BJ (cell line): ENCODE data around the gene S100A7A. TPM values are rescaled to one million over a fixed set of nuclear protein-coding genes. Genes with fewer than 3 reads are reported as not detected.
"Not testable (repeated sequence)": the region's sequence is repeated elsewhere in the genome, so short reads cannot be mapped to it uniquely, and the experiment has no call there.

Source experiments
- CTCF ChIA-PET: fragments of 350-600 bp; formaldehyde crosslinking; extraction: SDS; loops from one replicate; lab custom pipeline; 2021; ENCODE audit warnings: antibody characterized with exemption, inconsistent platforms; lab: Yijun Ruan, JAX
- POLR2A ChIA-PET: fragments of 300-600 bp; sonication (Branson Sonifier 250); formaldehyde crosslinking; extraction: SDS; loops from one replicate; lab custom pipeline; 2021; ENCODE audit warnings: antibody characterized with exemption; lab: Charles Lee
- DNase-seq: peaks from one replicate; pipeline ENCODE4 v3.0.0-alpha.2; 2011; ENCODE audit warnings: low read depth
- H3K27me3 ChIP-seq: 2 replicates; pipeline ENCODE4 v1.6.0; 2011; ENCODE audit warnings: low read length; ENCODE audit not compliant: control insufficient read depth, insufficient read depth
- H3K36me3 ChIP-seq: 2 replicates; pipeline ENCODE4 v1.5.1; 2011; ENCODE audit warnings: low read length; ENCODE audit not compliant: control insufficient read depth, insufficient read depth
- H3K4me3 ChIP-seq: 2 replicates; pipeline ENCODE4 v1.5.1; 2011; ENCODE audit warnings: low read depth, mild to moderate bottlenecking, control low read depth, low read length
- polyA plus RNA-seq: library from polyadenylated mRNA; depleted of rRNA; stranded (reverse); fragments of >200 nt; gene quantifications from 2 replicates; pipeline ENCODE4 v1.2.3, GENCODE V29; 2011
- TF ChIP-seq, protein P1 (sequence below): IDR thresholded peaks from 2 replicates; pipeline ENCODE4 v1.5.1; 2011; ENCODE audit warnings: low read depth, mild to moderate bottlenecking, control low read depth, inconsistent platforms, low read length, moderate library complexity; ENCODE audit not compliant: insufficient read depth

The S100A7A gene
- polyA plus RNA-seq, 1 experiment = not detected

DNA sequence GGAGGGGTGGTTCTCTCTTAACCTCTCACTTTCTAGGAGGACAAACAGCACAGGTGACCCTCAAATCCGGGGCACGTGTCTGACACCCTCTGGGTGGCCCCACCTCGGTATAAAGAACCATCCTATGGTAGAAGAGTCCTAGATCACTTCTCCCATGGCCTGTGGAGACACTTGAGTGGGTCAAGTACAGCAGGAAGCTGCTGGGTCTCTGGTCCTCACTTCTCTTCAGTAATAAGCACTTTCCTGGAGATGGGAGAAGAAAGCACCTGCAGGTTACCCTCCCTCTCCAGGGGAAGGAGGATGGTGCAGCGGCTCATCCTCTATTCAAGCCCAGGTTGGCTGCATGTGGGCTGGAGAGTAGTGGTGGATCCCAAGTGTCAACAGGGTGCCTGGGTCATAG lies 27.2 kb downstream of the S100A7A start:
- CTCF ChIA-PET = no interaction called here

DNA sequence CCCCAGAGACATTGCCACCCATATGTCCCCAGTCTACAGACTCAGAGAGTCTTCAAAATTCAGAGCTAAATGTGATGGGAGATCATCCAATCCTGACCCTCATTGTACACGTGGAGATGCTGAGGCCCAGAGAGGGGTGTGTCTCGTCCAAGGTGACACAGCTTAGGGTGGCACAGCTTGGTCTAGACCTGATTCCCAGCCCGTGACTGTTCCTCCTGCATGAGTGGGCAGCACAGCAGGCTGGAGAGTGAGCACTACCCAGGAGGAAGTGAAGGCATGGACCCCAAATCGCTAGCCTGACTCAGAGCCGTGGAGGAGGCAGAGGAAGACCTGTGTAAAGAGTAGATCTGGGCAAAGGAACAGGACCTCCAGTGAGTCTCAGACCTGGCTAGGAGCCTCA lies 27.8 kb downstream of the S100A7A start:
- Histone ChIP-seq H3K36me3 (no peaks in the 10 kb centered on the region), H3K27me3 (peaks cover 3% of the 10 kb centered on the region; the same call in 1 of the 2 replicates), H3K4me3 (no peak overlapping the region)
- TF ChIP-seq, protein P1, sequence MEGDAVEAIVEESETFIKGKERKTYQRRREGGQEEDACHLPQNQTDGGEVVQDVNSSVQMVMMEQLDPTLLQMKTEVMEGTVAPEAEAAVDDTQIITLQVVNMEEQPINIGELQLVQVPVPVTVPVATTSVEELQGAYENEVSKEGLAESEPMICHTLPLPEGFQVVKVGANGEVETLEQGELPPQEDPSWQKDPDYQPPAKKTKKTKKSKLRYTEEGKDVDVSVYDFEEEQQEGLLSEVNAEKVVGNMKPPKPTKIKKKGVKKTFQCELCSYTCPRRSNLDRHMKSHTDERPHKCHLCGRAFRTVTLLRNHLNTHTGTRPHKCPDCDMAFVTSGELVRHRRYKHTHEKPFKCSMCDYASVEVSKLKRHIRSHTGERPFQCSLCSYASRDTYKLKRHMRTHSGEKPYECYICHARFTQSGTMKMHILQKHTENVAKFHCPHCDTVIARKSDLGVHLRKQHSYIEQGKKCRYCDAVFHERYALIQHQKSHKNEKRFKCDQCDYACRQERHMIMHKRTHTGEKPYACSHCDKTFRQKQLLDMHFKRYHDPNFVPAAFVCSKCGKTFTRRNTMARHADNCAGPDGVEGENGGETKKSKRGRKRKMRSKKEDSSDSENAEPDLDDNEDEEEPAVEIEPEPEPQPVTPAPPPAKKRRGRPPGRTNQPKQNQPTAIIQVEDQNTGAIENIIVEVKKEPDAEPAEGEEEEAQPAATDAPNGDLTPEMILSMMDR = no peak
- no peak for DNase-seq
- CTCF ChIA-PET = no interaction called here
- POLR2A ChIA-PET = no interaction called here

More for the DNA sequence above, 27.2 kb downstream of the S100A7A start:
- H3K36me3 ChIP-seq = no peaks in the 10 kb centered on the region
- no peak for DNase-seq
- POLR2A ChIA-PET = no interaction called here
- H3K4me3 ChIP-seq = no peak overlapping the region
- H3K27me3 ChIP-seq = peaks cover 3% of the 10 kb centered on the region; the same call in 1 of the 2 replicates
- TF ChIP-seq, protein P1 = no peak

DNA sequence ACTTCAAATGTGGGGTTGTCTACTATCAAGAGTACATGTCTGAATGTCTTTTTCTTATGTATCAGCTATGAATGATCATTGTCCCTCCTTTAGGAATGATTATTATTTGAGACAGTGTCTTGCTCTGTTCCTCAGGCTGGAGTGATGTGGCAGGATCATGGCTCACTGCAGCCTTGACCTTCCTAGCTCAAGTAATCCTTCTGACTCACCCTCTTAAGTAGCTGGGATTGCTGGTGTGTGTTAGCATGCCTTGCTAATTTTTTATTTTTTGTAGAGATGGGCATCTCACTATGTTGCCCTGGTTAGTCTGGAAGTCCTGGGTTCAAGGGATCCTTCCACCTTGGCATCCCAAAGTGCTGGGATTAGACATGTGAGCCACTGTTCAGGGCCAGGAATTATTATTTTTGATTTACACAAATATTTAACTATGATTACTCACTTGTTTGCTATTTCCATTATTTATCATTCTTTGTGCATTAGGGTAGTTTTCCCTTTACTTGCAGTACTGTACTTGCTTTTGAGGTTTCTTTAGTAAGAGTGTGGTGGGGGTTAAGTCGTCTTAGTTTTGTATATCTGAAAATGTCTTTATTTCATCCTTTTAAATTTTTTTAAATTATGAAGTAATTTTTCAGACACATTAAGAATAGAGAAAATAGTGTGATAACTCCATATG lies 31.3 kb downstream of the S100A7A start:
- no peak overlapping the region for H3K4me3 ChIP-seq
- no peaks in the 10 kb centered on the region for H3K36me3 ChIP-seq
- TF ChIP-seq, protein P1 = no peak
- ChIA-PET CTCF (interaction anchor here (1.5 kb wide), 1 partner anchor 47 kb away, joined by 4 read pairs; no protein-coding TSS in a partner anchor), POLR2A (no interaction called here)
- H3K27me3 ChIP-seq = 0 out of 2 replicates have a peak, but pooled peaks cover 3% of the 10 kb centered on the region
- DNase-seq = no peak

DNA sequence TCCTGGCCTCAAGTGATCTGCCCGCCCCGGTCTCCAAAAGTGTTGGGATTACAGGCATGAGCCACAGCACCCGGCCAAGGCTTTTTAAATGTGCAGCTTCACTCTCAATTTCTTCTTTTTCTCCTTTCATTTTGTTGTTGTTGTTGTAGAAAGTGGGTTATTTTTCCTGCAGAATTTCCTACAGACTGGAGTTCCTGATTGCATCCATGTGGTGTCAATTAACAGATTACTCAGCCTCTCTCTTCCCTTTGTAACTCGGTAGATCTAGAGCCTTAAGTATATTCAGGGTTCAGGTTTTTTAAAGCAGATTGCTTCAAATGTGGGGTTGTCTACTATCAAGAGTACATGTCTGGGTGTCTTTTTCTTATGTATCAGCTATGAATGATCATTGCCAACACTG lies 32.5 kb downstream of the S100A7A start:
- CTCF ChIA-PET = interaction anchor here (1.0 kb wide), 1 partner anchor 17 kb away, joined by 4 read pairs; no protein-coding TSS in a partner anchor
- POLR2A ChIA-PET, H3K36me3 ChIP-seq, DNase-seq, H3K4me3 ChIP-seq, H3K27me3 ChIP-seq: not testable (repeated sequence)

DNA sequence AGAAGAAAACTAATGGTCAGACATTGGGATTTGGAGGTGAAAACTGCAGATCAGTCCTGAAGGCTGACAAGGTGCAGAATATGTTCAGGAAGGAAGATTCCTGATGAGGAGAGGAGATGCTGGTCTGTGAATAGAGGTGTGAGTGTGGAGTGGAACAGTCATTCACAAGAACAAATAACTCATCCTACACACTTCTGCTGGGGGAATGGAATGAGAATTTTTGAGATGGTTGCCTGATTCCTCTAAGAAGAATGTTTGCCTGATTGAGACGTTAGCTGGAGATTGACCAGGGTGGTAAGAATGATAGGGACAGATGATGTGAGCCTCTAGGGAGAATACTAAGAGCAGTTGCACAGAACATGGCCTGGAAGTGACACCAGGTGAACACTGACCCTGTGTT lies 40.1 kb downstream of the S100A7A start:
- Histone ChIP-seq H3K4me3 (no peak overlapping the region), H3K36me3 (no peaks in the 10 kb centered on the region), H3K27me3 (peaks cover 2% of the 10 kb centered on the region; the same call in 1 of the 2 replicates)
- DNase-seq = no peak
- ChIA-PET CTCF (interaction anchor here (1.2 to 3.0 kb wide), 2 partner anchors 10 to 38 kb away, joined by 5 to 14 read pairs; no protein-coding TSS in a partner anchor), POLR2A (no interaction called here)
- TF ChIP-seq, protein P1 = no peak
